Stimulated activated CD8-positive, alpha-beta memory T cell treated with anti-CD3 and anti-CD28 coated beads, Interleukin-4, amount 100 ng/mL, for 4 hours (primary cell): ENCODE data around the gene DSG2.

Experiments
- DNase-seq, 2 donors: peaks; one replicate each; pipeline ENCODE4 v3.0.0-alpha.2; 2020; ENCODE audit warnings: low read depth in 2 of 2, low spot score in 1 of 2

The DSG2 gene

GRCh38 chr18:31554776-31555175 lies 56.8 kb downstream of the DSG2 start:
- no peak for DNase-seq

GRCh38 chr18:31555971-31556747 lies 58.2 kb downstream of the DSG2 start:
- no peak for DNase-seq

- DNase-seq, result no peak
These were observed 59.5 kb downstream of the DSG2 start for GRCh38 chr18:31557446-31557845.

- DNase-seq, result no peak
These were observed 60.6 kb downstream of the DSG2 start for GRCh38 chr18:31558567-31558966.

- DNase-seq, result no peak
These were observed 64.7 kb downstream of the DSG2 start for GRCh38 chr18:31562726-31563125.

GRCh38 chr18:31563778-31564177 lies 65.8 kb downstream of the DSG2 start:
- DNase-seq, result no peak

- DNase-seq, result no peak
These were observed 67.4 kb downstream of the DSG2 start for GRCh38 chr18:31565345-31565744.

GRCh38 chr18:31565782-31566512 lies 68.0 kb downstream of the DSG2 start:
- DNase-seq, result no peak

GRCh38 chr18:31566576-31567306 lies 68.8 kb downstream of the DSG2 start:
- no peak for DNase-seq

GRCh38 chr18:31572368-31572767 lies 74.4 kb downstream of the DSG2 start:
- no peak for DNase-seq

- DNase-seq, result no peak
These were observed 75.1 kb downstream of the DSG2 start for GRCh38 chr18:31573051-31573450.

GRCh38 chr18:31574359-31574758 lies 76.4 kb downstream of the DSG2 start:
- no peak for DNase-seq

GRCh38 chr18:31575515-31576257 lies 77.7 kb downstream of the DSG2 start:
- DNase-seq, result no peak

GRCh38 chr18:31576670-31577069 lies 78.7 kb downstream of the DSG2 start:
- no peak for DNase-seq

- no peak for DNase-seq
These were observed 79.2 kb downstream of the DSG2 start for GRCh38 chr18:31577195-31577594.

GRCh38 chr18:31578126-31578525 lies 80.1 kb downstream of the DSG2 start:
- no peak for DNase-seq

- no peak for DNase-seq
These were observed 81.4 kb downstream of the DSG2 start for GRCh38 chr18:31579375-31579774.

- DNase-seq, result no peak
These were observed 83.7 kb downstream of the DSG2 start for GRCh38 chr18:31581498-31582197.

GRCh38 chr18:31583185-31583854 lies 85.3 kb downstream of the DSG2 start:
- no peak for DNase-seq

- no peak for DNase-seq
These were observed 88.0 kb downstream of the DSG2 start for GRCh38 chr18:31585991-31586390.
